Measurements from ENCODE around the gene SEZ6. TPM values are rescaled to one million over a fixed set of nuclear protein-coding genes. Genes with fewer than 3 reads are reported as not detected.

The SEZ6 gene
- total and polyA plus RNA-seq, 2 of the 4 experiments (the other 2 are of a cell fraction) = not detected

DNA sequence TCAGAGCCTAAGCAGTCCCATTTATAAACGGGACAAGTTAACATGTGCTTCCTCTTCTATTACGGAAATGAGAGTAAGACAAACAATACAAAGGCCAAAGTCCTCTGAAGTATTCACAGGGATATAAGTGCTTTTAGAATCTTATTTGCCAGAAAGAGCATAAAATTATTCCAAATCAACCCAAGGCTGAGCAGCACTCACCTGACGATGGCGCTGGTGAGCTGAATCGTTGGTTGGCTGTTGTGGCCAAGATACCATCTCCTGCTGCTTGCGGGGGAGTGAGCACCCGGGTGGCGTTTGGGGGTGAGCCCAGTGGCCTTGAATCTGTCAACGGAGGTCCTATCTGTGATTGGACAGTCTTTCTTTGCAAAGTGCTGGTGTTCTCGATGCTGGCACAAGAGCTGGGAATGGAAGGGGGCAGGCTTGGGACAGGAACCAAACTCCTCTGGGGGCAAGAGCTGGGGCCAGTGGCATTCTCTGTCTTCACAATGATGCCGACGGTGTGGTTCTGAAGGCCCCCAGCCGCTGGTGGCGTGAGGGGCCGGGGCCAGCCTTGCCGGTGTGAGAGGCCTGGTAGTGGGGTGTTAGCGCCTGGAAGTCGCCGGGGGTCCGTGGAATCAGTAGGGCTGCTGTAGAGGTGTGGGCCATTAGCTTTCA lies 93.4 kb downstream of the SEZ6 start:
- no peak overlapping the region for H3K9ac ChIP-seq (ENCODE audit: low read depth, low read length)
- ChIA-PET CTCF (interaction anchor here (1.0 kb wide), 1 partner anchor 186 kb away, joined by 3 read pairs; no protein-coding TSS in a partner anchor), POLR2A (ENCODE audit: unreplicated experiment) (no interaction called here)
- H3K14ac ChIP-seq (replicated peaks; ENCODE audit: low read depth, low read length) = no peak overlapping the region
- no peak overlapping the region for H2BK15ac ChIP-seq (ENCODE audit: low read depth, low read length)
- intact Hi-C loops (cut with micrococcal nuclease) (no loop called here), dilution Hi-C loops (cut with HindIII; ENCODE audit: low sequenced_read_pairs, unreplicated experiment) (no loop called here), in situ Hi-C loops (cut with MboI; ENCODE audit: low sequenced_read_pairs) (no loop called here)
- TF ChIP-seq BHLHE40 (IDR thresholded peaks at IDR 0.05; ENCODE audit: low read depth, low read length) = no peak
- TF ChIP-seq, protein P1, sequence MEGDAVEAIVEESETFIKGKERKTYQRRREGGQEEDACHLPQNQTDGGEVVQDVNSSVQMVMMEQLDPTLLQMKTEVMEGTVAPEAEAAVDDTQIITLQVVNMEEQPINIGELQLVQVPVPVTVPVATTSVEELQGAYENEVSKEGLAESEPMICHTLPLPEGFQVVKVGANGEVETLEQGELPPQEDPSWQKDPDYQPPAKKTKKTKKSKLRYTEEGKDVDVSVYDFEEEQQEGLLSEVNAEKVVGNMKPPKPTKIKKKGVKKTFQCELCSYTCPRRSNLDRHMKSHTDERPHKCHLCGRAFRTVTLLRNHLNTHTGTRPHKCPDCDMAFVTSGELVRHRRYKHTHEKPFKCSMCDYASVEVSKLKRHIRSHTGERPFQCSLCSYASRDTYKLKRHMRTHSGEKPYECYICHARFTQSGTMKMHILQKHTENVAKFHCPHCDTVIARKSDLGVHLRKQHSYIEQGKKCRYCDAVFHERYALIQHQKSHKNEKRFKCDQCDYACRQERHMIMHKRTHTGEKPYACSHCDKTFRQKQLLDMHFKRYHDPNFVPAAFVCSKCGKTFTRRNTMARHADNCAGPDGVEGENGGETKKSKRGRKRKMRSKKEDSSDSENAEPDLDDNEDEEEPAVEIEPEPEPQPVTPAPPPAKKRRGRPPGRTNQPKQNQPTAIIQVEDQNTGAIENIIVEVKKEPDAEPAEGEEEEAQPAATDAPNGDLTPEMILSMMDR (conservative IDR thresholded peaks at IDR 0.05; ENCODE audit: low read depth, low read length) = peak; percentile 14; the same call in 1 of the 2 replicates
- H2AK9ac ChIP-seq (replicated peaks; ENCODE audit: low read depth, low read length, poor library complexity) = no peak overlapping the region
- H3K4me3 ChIP-seq (ENCODE audit: insufficient read depth, low read depth, low read length) = no peak overlapping the region
- H2BK20ac ChIP-seq (ENCODE audit: low read depth, low read length) = no peak overlapping the region
- H3K18ac ChIP-seq (ENCODE audit: low read depth, low read length) = no peak overlapping the region
- no peaks in the 10 kb centered on the region for H3K27me3 ChIP-seq (ENCODE audit: control insufficient read depth, insufficient read depth, low read length)
- H3K23ac ChIP-seq (ENCODE audit: low read depth, low read length) = no peak overlapping the region
- H3K27ac ChIP-seq (ENCODE audit: insufficient read depth, low read length) = no peak overlapping the region
- H3K9me3 ChIP-seq (ENCODE audit: control insufficient read depth, insufficient read depth, low read length) = no peaks in the 10 kb centered on the region
- H4K20me1 ChIP-seq (ENCODE audit: insufficient read depth, low read length) = peaks cover 41% of the 10 kb centered on the region; the same call in 1 of the 2 replicates
- BruUV-seq (replicated peaks) = no TSS peak
- H3K4me1 ChIP-seq (ENCODE audit: control insufficient read depth, insufficient read depth, low read length) = peaks cover 16% of the 10 kb centered on the region
- no peak overlapping the region for H2AFZ ChIP-seq (replicated peaks; ENCODE audit: low read length, poor library complexity)
- no peak overlapping the region for H4K91ac ChIP-seq (ENCODE audit: insufficient read depth, low read depth, low read length)
- H4K5ac ChIP-seq (ENCODE audit: low read depth, low read length) = no peak overlapping the region
- no peak overlapping the region for H2BK120ac ChIP-seq (ENCODE audit: low read depth, low read length)
- no peak overlapping the region for H2BK5ac ChIP-seq (ENCODE audit: low read depth, low read length, poor library complexity, severe bottlenecking)
- H3K36me3 ChIP-seq (ENCODE audit: control insufficient read depth, insufficient read depth, low read length) = peaks cover 74% of the 10 kb centered on the region
- peaks cover 9% of the 10 kb centered on the region for H3K9me1 ChIP-seq (ENCODE audit: insufficient read depth, low read length)
- no peak overlapping the region for H2AK5ac ChIP-seq (ENCODE audit: low read depth, low read length)
- DNase-seq (no peak), ATAC-seq (ENCODE audit: low read depth) (no peak)
- peaks cover 27 to 63% of the 10 kb centered on the region in 2 experiments for H3K79me1 ChIP-seq (ENCODE audit: low read depth in 1 of 2, low read length in 2 of 2)
- H3K4me2 ChIP-seq (ENCODE audit: low read depth, low read length) = no peak overlapping the region
- H3K4ac ChIP-seq (ENCODE audit: low read depth, low read length) = no peak overlapping the region
- H4K8ac ChIP-seq (ENCODE audit: low read depth in 2 of 2, low read length in 2 of 2) = no peak overlapping the region
- H3K56ac ChIP-seq (ENCODE audit: extremely low read depth, insufficient read depth, low read length) = no peak overlapping the region
- WGBS, 2 experiments (ENCODE audit: extremely low coverage in 2 of 2, insufficient read length in 1 of 2) = 93% methylated on average over 9 of the region's 20 CpGs; no CpG with 5 or more reads in 1 of the 2 experiments
